Duodenal mucosa (tissue), 2 donors: ENCODE results near the gene PRKG1.

Experiments
- H3K27ac ChIP-seq: one replicate; pipeline ENCODE4 v1.7.0; 2013; ENCODE audit warnings: low read depth, low read length
- H3K27me3 ChIP-seq, 2 donors: one replicate each; pipeline ENCODE4 v1.7.0; 2013; ENCODE audit warnings: low read length in 2 of 2, control low read depth in 1 of 2; ENCODE audit not compliant: insufficient read depth in 2 of 2, control insufficient read depth in 1 of 2
- H3K36me3 ChIP-seq, 2 donors: one replicate each; pipeline ENCODE4 v1.7.0; 2013; ENCODE audit warnings: low read length in 2 of 2, control low read depth in 1 of 2; ENCODE audit not compliant: insufficient read depth in 2 of 2, control insufficient read depth in 1 of 2
- H3K4me1 ChIP-seq, 2 donors: one replicate each; pipeline ENCODE4 v1.7.0; 2013; ENCODE audit warnings: low read length in 2 of 2, control low read depth in 1 of 2; ENCODE audit not compliant: insufficient read depth in 2 of 2, control insufficient read depth in 1 of 2
- H3K4me3 ChIP-seq, 2 donors: one replicate each; pipeline ENCODE4 v1.7.0; 2013; ENCODE audit warnings: low read length in 2 of 2, low read depth in 1 of 2
- H3K9ac ChIP-seq, 2 donors: one replicate each; pipeline ENCODE4 v1.7.0; 2013; ENCODE audit warnings: low read length in 2 of 2, low read depth in 1 of 2
- H3K9me3 ChIP-seq, 2 donors: one replicate each; pipeline ENCODE4 v1.7.0; 2013; ENCODE audit warnings: low read length in 2 of 2, control low read depth in 1 of 2; ENCODE audit not compliant: control insufficient read depth in 1 of 2

Gene PRKG1

GRCh38 chr10:52083422-52083821, 1009.1 kb downstream of the PRKG1 start:
- Histone ChIP-seq H3K9me3 (no peaks in the 10 kb centered on the region), H3K4me1 (no peaks in the 10 kb centered on the region), H3K27ac (no peak overlapping the region), H3K27me3 (no peaks in the 10 kb centered on the region), H3K36me3 (no peaks in the 10 kb centered on the region), H3K9ac (no peak overlapping the region), H3K4me3 (no peak overlapping the region)

GRCh38 chr10:52092390-52092789, 1018.1 kb downstream of the PRKG1 start:
- Histone ChIP-seq H3K36me3 (no peaks in the 10 kb centered on the region), H3K9me3 (no peaks in the 10 kb centered on the region), H3K4me1 (no peaks in the 10 kb centered on the region), H3K9ac (no peak overlapping the region), H3K27ac (no peak overlapping the region), H3K27me3 (no peaks in the 10 kb centered on the region), H3K4me3 (no peak overlapping the region)

- H3K27ac ChIP-seq = no peak overlapping the region
- no peaks in the 10 kb centered on the region for H3K36me3 ChIP-seq
- H3K4me1 ChIP-seq = no peaks in the 10 kb centered on the region
- H3K27me3 ChIP-seq = no peaks in the 10 kb centered on the region
- no peak overlapping the region for H3K9ac ChIP-seq
- H3K4me3 ChIP-seq = no peak overlapping the region
- no peaks in the 10 kb centered on the region for H3K9me3 ChIP-seq
Measured at GRCh38 chr10:52098130-52098529, 1023.8 kb downstream of the PRKG1 start.

- Histone ChIP-seq H3K4me1 (no peaks in the 10 kb centered on the region), H3K9me3 (no peaks in the 10 kb centered on the region), H3K27me3 (no peaks in the 10 kb centered on the region), H3K27ac (no peak overlapping the region), H3K36me3 (no peaks in the 10 kb centered on the region), H3K9ac (no peak overlapping the region), H3K4me3 (no peak overlapping the region)
Measured at GRCh38 chr10:52099026-52099600, 1024.8 kb downstream of the PRKG1 start.

- H3K4me1 ChIP-seq = no peaks in the 10 kb centered on the region
- no peak overlapping the region for H3K27ac ChIP-seq
- H3K4me3 ChIP-seq = no peak overlapping the region
- no peaks in the 10 kb centered on the region for H3K9me3 ChIP-seq
- H3K27me3 ChIP-seq = no peaks in the 10 kb centered on the region
- H3K9ac ChIP-seq = no peak overlapping the region
- H3K36me3 ChIP-seq = no peaks in the 10 kb centered on the region
Measured at GRCh38 chr10:52100011-52100547, 1025.8 kb downstream of the PRKG1 start.

- no peak overlapping the region for H3K27ac ChIP-seq
Measured at GRCh38 chr10:52105301-52105700, 1031.0 kb downstream of the PRKG1 start.

GRCh38 chr10:52106011-52106410, 1031.7 kb downstream of the PRKG1 start:
- H3K27ac ChIP-seq = no peak overlapping the region
- H3K36me3 ChIP-seq = no peaks in the 10 kb centered on the region
- no peak overlapping the region for H3K9ac ChIP-seq
- no peak overlapping the region for H3K4me3 ChIP-seq
- no peaks in the 10 kb centered on the region for H3K9me3 ChIP-seq
- no peaks in the 10 kb centered on the region for H3K27me3 ChIP-seq
- H3K4me1 ChIP-seq = no peaks in the 10 kb centered on the region

More at GRCh38 chr10:52105301-52105700, 1031.0 kb downstream of the PRKG1 start:
- H3K9ac ChIP-seq = no peak overlapping the region
- no peaks in the 10 kb centered on the region for H3K4me1 ChIP-seq
- no peaks in the 10 kb centered on the region for H3K27me3 ChIP-seq
- no peaks in the 10 kb centered on the region for H3K9me3 ChIP-seq
- H3K4me3 ChIP-seq = no peak overlapping the region
- no peaks in the 10 kb centered on the region for H3K36me3 ChIP-seq

- Histone ChIP-seq H3K36me3 (no peaks in the 10 kb centered on the region), H3K9me3 (no peaks in the 10 kb centered on the region), H3K4me1 (no peaks in the 10 kb centered on the region), H3K27ac (no peak overlapping the region), H3K9ac (no peak overlapping the region), H3K27me3 (no peaks in the 10 kb centered on the region), H3K4me3 (no peak overlapping the region)
Measured at GRCh38 chr10:52106899-52107298, 1032.6 kb downstream of the PRKG1 start.

GRCh38 chr10:52108236-52108635, 1033.9 kb downstream of the PRKG1 start:
- Histone ChIP-seq H3K36me3 (no peaks in the 10 kb centered on the region), H3K27ac (no peak overlapping the region), H3K4me3 (no peak overlapping the region), H3K27me3 (no peaks in the 10 kb centered on the region), H3K4me1 (no peaks in the 10 kb centered on the region), H3K9me3 (no peaks in the 10 kb centered on the region), H3K9ac (no peak overlapping the region)

GRCh38 chr10:52110576-52110975, 1036.3 kb downstream of the PRKG1 start:
- H3K36me3 ChIP-seq = no peaks in the 10 kb centered on the region
- H3K4me3 ChIP-seq = no peak overlapping the region
- H3K9ac ChIP-seq = no peak overlapping the region
- H3K27ac ChIP-seq = no peak overlapping the region
- no peaks in the 10 kb centered on the region for H3K9me3 ChIP-seq
- no peaks in the 10 kb centered on the region for H3K27me3 ChIP-seq
- no peaks in the 10 kb centered on the region for H3K4me1 ChIP-seq
